ENCODE results near the gene DCAF11. TPM values are rescaled to one million over a fixed set of nuclear protein-coding genes. Genes with fewer than 3 reads are reported as not detected.

Gene DCAF11
- total and polyA plus RNA-seq, 2 of the 13 experiments (the other 11 are each of a cell fraction or from before 2014, with no cell fraction given) = 150 to 257 TPM

- TF ChIP-seq DBP (CRISPR knock-in tag; IDR thresholded peaks at IDR 0.05; ENCODE audit: not compliant biosample characterization) (peak; percentile 72), YY1 (IDR thresholded peaks at IDR 0.05; ENCODE audit: insufficient read depth, insufficient replicate concordance, low read depth, low read length) (no peak), CC2D1A (CRISPR knock-in tag; IDR thresholded peaks at IDR 0.05) (no peak), NR2C2 (CRISPR knock-in tag; IDR thresholded peaks at IDR 0.05; ENCODE audit: borderline replicate concordance) (peak; percentile 97), ZNF512B (CRISPR knock-in tag; IDR thresholded peaks at IDR 0.05; ENCODE audit: borderline replicate concordance) (no peak), ZNF232 (CRISPR knock-in tag; IDR thresholded peaks at IDR 0.05; ENCODE audit: borderline replicate concordance) (peak; percentile 49), ZNF484 (CRISPR knock-in tag; IDR thresholded peaks at IDR 0.05; ENCODE audit: borderline replicate concordance, low read depth) (no peak), RARA (CRISPR knock-in tag; IDR thresholded peaks at IDR 0.05) (0 out of 2 replicates have a peak, but pooled peaks have one; percentile 13), MIXL1 (CRISPR knock-in tag; IDR thresholded peaks at IDR 0.05) (peak; percentile 26), ZNF781 (CRISPR knock-in tag; IDR thresholded peaks at IDR 0.05; ENCODE audit: borderline replicate concordance, not compliant biosample characterization) (peak; percentile 88), TERF1 (CRISPR knock-in tag; IDR thresholded peaks at IDR 0.05) (peak; percentile 86; the same call in 1 of the 2 replicates), SMYD3 (CRISPR knock-in tag; IDR thresholded peaks at IDR 0.05) (peak; percentile 19; the same call in 1 of the 2 replicates), ATF2 (CRISPR knock-in tag; IDR thresholded peaks at IDR 0.05) (no peak; the same call in 1 of the 2 replicates), ZSCAN29 (CRISPR knock-in tag; conservative IDR thresholded peaks at IDR 0.05) (0 out of 2 replicates have a peak, but pooled peaks have one; percentile 20), MIER2 (CRISPR knock-in tag; IDR thresholded peaks at IDR 0.05) (peak; percentile 25; the same call in 1 of the 2 replicates), ZFP90 (CRISPR knock-in tag; IDR thresholded peaks at IDR 0.05; ENCODE audit: borderline replicate concordance) (0 out of 2 replicates have a peak, but pooled peaks have one; percentile 5), STAT5B (CRISPR knock-in tag; IDR thresholded peaks at IDR 0.05) (peak; percentile 86; the same call in 1 of the 2 replicates), ZBTB2 (CRISPR knock-in tag; IDR thresholded peaks at IDR 0.05; ENCODE audit: low read depth) (no peak), NFE2L2 (IDR thresholded peaks at IDR 0.05; ENCODE audit: low read length) (no peak), ZBTB42 (CRISPR knock-in tag; IDR thresholded peaks at IDR 0.05) (peak; percentile 83)
These were observed 32.6 kb downstream of the DCAF11 start, which contains the start of gene RNF31 (continued) for GRCh38 chr14:24146978-24147760.
